ENCODE data around the gene OSTM1. TPM values are rescaled to one million over a fixed set of nuclear protein-coding genes. Genes with fewer than 3 reads are reported as not detected.
A peak's percentile ranks its signal among the peaks of the same experiment; 100 is the strongest.

OSTM1 gene
- total and polyA plus RNA-seq, 4 donors: 18.1 to 64.3 (median 25.9) TPM

- no peak for DNase-seq
- Histone ChIP-seq H3K9me3 (ENCODE audit: control insufficient read depth in 4 of 4, insufficient read depth in 3 of 4, low read length in 3 of 4) (peaks cover 0 to 3% (median 0%) of the 10 kb centered on the region in 4 donors), H3K4me1 (ENCODE audit: control insufficient read depth in 5 of 5, insufficient read depth in 5 of 5, low read length in 5 of 5) (peaks cover 0 to 9% (median 0%) of the 10 kb centered on the region in 5 donors), H3K36me3 (ENCODE audit: control insufficient read depth in 4 of 4, insufficient read depth in 4 of 4, low read length in 4 of 4) (no peaks in the 10 kb centered on the region), H3K27ac (ENCODE audit: low read depth in 1 of 2, low read length in 1 of 2) (no peak overlapping the region), H3K4me3 (no peak overlapping the region), H3K9ac (ENCODE audit: insufficient read depth in 1 of 2, low read length in 2 of 2) (no peak overlapping the region), H3K27me3 (ENCODE audit: control insufficient read depth in 3 of 3, insufficient read depth in 3 of 3, low read length in 2 of 3) (peaks cover 0 to 4% (median 0%) of the 10 kb centered on the region in 3 donors)
- 94% methylated on average over 1 of the region's 1 CpG for WGBS, 2 donors
- no peak for TF ChIP-seq CTCF (IDR thresholded peaks at IDR 0.05; ENCODE audit: control extremely low read depth, extremely low read depth)
- no peak for ATAC-seq (ENCODE audit: insufficient read depth, low FRiP score)
Observed at GRCh38 chr6:108078191-108078590, 3.6 kb upstream of the OSTM1 start.

DNA sequence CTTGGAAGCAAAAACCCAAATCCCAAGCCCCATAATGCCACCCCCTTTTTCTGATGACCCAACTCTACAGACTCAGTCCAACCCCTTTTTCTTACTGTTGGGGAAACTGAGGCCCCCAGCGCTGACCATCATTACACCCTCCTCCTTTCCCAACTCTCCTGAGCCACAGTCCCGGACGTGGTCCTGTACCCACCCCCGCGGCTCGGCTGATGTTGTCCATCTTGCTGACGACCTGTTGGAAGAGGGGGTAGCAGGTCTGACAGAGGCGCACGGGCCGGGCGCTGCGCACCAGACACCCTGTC is 533 bp downstream of the OSTM1 start:
- 3% methylated on average over 12 of the region's 12 CpGs for WGBS, 2 donors
- H3K9ac ChIP-seq (ENCODE audit: insufficient read depth in 1 of 2, low read length in 2 of 2): peak overlapping the region in 1 of 2 donors; percentile 24
- H3K4me3 ChIP-seq: peak overlapping the region; percentile 100
- no peaks in the 10 kb centered on the region for H3K9me3 ChIP-seq (ENCODE audit: control insufficient read depth in 4 of 4, insufficient read depth in 3 of 4, low read length in 3 of 4)
- no peak for TF ChIP-seq CTCF (IDR thresholded peaks at IDR 0.05; ENCODE audit: control extremely low read depth, extremely low read depth)
- H3K4me1 ChIP-seq (ENCODE audit: control insufficient read depth in 5 of 5, insufficient read depth in 5 of 5, low read length in 5 of 5): peaks cover 0 to 9% (median 0%) of the 10 kb centered on the region in 5 donors
- DNase-seq: no peak
- H3K27ac ChIP-seq (ENCODE audit: low read depth in 1 of 2, low read length in 1 of 2): peak overlapping the region; percentile 58 to 87
- no peaks in the 10 kb centered on the region for H3K36me3 ChIP-seq (ENCODE audit: control insufficient read depth in 4 of 4, insufficient read depth in 4 of 4, low read length in 4 of 4)
- ATAC-seq (ENCODE audit: insufficient read depth, low FRiP score): no peak
- H3K27me3 ChIP-seq (ENCODE audit: control insufficient read depth in 3 of 3, insufficient read depth in 3 of 3, low read length in 2 of 3): no peaks in the 10 kb centered on the region

DNA sequence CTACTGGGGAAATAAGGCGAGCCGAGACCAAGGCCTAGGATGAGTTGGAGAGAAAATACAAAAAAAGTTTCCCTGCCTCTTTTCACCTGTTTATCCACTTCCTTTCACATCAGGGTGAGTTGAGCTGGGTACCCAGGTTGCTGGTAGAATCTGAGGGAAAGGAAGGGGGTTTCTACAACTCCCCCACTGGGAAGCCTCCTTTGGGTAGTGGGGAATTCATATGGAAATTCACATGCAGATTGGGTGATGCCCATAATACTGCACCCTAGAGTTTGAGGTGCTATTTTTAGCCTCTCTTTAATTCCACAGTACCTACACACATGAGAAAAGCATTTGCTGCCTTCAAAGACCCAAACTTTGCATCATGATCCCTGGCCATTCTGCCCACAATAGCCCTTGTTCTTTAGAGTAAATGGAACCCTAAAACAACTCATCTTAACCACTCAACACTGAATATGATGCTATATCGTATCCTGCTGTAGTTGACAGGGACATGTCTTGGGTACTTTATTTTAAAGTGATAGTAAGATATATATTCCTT is 2.7 kb downstream of the OSTM1 start:
- 83 to 96% methylated on average over 3 of the region's 3 CpGs for WGBS, 2 donors
- Histone ChIP-seq H3K27ac (ENCODE audit: low read depth in 1 of 2, low read length in 1 of 2) (no peak overlapping the region), H3K27me3 (ENCODE audit: control insufficient read depth in 3 of 3, insufficient read depth in 3 of 3, low read length in 2 of 3) (no peaks in the 10 kb centered on the region), H3K4me1 (ENCODE audit: control insufficient read depth in 5 of 5, insufficient read depth in 5 of 5, low read length in 5 of 5) (peaks cover 0 to 9% (median 0%) of the 10 kb centered on the region in 5 donors), H3K36me3 (ENCODE audit: control insufficient read depth in 4 of 4, insufficient read depth in 4 of 4, low read length in 4 of 4) (peaks cover 0 to 1% (median 0%) of the 10 kb centered on the region in 4 donors), H3K9me3 (ENCODE audit: control insufficient read depth in 4 of 4, insufficient read depth in 3 of 4, low read length in 3 of 4) (no peaks in the 10 kb centered on the region), H3K9ac (ENCODE audit: insufficient read depth in 1 of 2, low read length in 2 of 2) (no peak overlapping the region), H3K4me3 (no peak overlapping the region)
- no peak for TF ChIP-seq CTCF (IDR thresholded peaks at IDR 0.05; ENCODE audit: control extremely low read depth, extremely low read depth)
- no peak for DNase-seq
- ATAC-seq (ENCODE audit: insufficient read depth, low FRiP score): no peak

GRCh38 chr6:108068618-108069017 is 5.9 kb downstream of the OSTM1 start:
- no peak overlapping the region for H3K27ac ChIP-seq (ENCODE audit: low read depth in 1 of 2, low read length in 1 of 2)
- no peak for TF ChIP-seq CTCF (IDR thresholded peaks at IDR 0.05; ENCODE audit: control extremely low read depth, extremely low read depth)
- H3K9me3 ChIP-seq (ENCODE audit: control insufficient read depth in 4 of 4, insufficient read depth in 3 of 4, low read length in 3 of 4): no peaks in the 10 kb centered on the region
- H3K9ac ChIP-seq (ENCODE audit: insufficient read depth in 1 of 2, low read length in 2 of 2): no peak overlapping the region
- 46 to 62% methylated on average over 2 of the region's 2 CpGs for WGBS, 2 donors
- H3K4me1 ChIP-seq (ENCODE audit: control insufficient read depth in 5 of 5, insufficient read depth in 5 of 5, low read length in 5 of 5): peaks cover 0 to 3% (median 0%) of the 10 kb centered on the region in 5 donors
- no peak overlapping the region for H3K4me3 ChIP-seq
- DNase-seq (no peak), ATAC-seq (ENCODE audit: insufficient read depth, low FRiP score) (no peak)
- H3K27me3 ChIP-seq (ENCODE audit: control insufficient read depth in 3 of 3, insufficient read depth in 3 of 3, low read length in 2 of 3): no peaks in the 10 kb centered on the region
- peaks cover 0 to 2% (median 2%) of the 10 kb centered on the region in 4 donors for H3K36me3 ChIP-seq (ENCODE audit: control insufficient read depth in 4 of 4, insufficient read depth in 4 of 4, low read length in 4 of 4)
